HG03460 (cell line): ENCODE measurements around the gene RAD18.

Experiments used
- ATAC-seq: cut with Tn5 transposase; IDR thresholded peaks from one replicate; pipeline ENCODE4 v1.9.1; 2021; ENCODE audit not compliant: unreplicated experiment

Gene RAD18

DNA sequence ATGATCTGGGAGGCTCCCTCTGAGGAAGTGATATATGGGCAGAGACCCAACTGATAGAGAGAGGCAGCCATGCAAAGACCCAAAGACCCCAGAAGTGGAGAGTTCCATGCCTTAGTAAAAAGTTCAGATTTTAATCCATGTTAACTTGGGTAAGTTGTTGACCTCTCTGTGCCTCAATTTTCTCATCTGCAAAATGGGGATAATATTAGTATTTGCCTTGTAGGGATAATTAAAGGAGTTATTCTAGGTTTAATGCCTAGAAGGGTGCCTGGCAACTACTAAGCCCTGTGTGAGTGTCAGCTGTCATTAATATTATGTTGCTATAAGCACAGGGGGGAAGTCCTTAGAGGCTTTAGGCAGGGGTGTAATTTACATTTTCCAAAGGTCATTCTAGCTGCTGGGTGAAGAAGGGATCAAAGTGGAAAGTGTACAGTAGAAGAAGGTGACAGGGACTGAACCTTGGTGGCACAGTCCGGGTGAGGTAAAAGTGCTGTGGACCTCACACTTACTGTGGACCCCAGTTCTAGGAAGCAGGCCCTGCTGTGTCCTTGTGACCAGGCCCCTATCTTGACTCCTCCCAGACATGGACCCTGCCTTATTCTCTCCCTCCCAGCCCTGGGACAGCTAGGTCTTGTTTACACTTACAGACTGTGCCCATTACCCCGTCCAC, 3.0 kb upstream of the RAD18 start:
- ATAC-seq = no peak

- no peak for ATAC-seq
These were observed 1.4 kb upstream of the RAD18 start for GRCh38 chr3:8964436-8965370.

GRCh38 chr3:8962226-8962861, 928 bp downstream of the RAD18 start:
- ATAC-seq = no peak

DNA sequence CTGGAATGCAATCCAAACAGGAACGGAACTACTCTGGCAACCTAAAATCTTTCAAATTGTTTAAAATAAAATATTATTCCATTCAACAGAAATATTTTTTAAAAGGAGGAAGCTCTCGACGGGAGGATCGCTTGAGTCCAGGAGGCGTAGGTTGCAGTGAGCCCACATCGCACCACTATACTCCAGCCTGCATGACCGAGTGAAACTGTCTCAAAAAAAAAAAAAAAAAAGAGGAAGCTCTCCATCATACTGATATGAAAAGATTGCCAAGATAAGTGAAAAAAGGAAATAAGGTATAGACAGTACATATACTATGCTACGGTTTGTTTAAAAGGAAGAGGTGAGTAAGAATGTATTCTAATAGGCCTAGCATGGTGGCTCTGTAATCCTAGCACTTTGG, 3.6 kb downstream of the RAD18 start:
- no peak for ATAC-seq

GRCh38 chr3:8954938-8955763, 8.1 kb downstream of the RAD18 start:
- peak; percentile 83 for ATAC-seq

- no peak for ATAC-seq
These were observed 10.0 kb downstream of the RAD18 start for GRCh38 chr3:8953313-8953712.

DNA sequence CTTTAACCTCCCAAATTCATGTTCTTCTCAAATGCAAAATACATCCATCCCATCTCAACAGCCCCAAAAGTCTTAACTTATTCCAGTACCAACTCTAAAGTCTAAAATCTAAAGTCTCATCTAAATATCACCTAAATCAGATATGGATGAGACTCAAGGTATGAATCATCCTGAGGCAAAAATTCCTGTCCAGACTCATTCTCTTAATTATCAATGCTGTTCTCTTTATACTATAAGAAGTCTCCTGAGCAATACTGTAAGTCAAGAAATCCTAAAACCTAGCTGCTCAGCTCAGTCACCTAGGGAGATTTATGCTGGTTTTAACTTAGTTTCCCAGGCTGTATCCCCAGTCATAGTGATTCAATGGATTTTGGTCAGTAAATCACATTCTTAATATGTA, 11.1 kb downstream of the RAD18 start:
- no peak for ATAC-seq

- ATAC-seq = no peak
These were observed 17.2 kb downstream of the RAD18 start for GRCh38 chr3:8945890-8946600.

DNA sequence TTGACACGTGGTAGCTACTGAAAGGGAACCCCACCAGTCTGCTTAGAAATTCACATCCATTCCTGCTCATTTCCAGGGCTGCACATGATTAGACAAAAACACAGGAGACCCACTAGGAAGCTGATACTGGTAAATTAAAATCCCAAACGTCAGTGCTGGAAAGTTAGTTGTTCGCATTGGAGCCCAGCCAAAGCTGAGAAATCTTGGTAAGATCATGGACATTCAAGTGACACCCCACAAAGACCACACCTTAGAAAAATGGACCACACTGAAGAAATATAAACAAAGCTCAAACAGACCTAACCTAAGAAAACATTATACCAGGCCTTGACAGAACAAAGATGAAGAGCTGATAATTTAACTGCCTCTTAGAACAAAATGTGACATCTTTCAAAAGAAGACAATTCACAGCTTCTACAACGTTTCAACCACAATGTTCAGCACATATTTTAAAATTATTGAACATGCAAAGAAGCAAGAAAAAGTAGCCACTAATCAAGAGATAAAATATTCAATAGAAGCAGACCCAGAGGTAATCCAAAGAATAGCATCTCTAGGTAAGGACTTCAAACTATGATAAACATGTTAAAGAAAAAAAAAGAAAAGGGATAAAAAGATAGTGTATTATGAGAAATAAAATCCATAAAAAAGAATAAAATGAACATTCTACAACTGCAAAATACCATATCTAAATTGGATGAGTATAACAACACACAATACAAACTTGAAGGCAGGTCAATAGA, 20.4 kb downstream of the RAD18 start:
- ATAC-seq = no peak

GRCh38 chr3:8942115-8942514, 21.2 kb downstream of the RAD18 start:
- ATAC-seq = no peak

DNA sequence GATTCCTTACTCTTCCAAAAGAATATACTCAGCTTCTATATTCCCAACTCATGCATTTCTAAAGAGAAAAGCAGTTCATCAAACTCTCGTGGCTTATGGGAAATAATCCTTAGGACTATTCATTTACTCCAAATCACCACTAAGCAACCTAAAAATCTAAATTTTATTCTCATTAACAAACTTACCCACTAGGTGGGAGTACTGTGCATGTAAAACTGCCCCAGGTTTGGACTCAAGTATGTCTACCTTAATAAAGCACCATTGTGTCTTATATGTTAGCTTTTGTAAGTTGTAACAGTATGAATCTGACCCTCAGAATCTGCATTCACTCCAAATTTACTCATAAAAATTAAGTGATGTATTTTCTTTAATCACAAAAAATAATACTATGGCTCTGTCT, 25.3 kb downstream of the RAD18 start:
- no peak for ATAC-seq

- no peak for ATAC-seq
These were observed 25.9 kb downstream of the RAD18 start for GRCh38 chr3:8937064-8938020.

GRCh38 chr3:8932507-8932906, 30.8 kb downstream of the RAD18 start:
- no peak for ATAC-seq

DNA sequence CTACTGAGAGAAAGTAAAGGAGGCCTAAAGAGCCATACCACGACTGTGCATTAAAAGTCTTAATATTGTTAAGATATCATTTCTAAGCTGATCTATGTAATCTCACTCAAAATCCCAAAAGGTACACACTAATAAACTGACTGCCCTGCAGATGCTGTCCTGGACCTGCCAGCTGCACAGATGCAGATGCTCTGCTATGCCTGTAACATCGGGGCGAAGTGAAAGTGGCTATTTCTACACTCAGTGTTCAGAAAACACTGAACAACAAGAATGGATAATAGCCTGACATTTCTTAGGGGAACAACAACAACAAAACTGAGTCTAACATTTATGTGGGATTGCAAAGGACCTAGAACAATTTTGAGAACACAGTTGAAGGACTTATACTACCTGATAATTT, 31.9 kb downstream of the RAD18 start:
- ATAC-seq = no peak

GRCh38 chr3:8929860-8930259, 33.4 kb downstream of the RAD18 start:
- ATAC-seq = no peak

DNA sequence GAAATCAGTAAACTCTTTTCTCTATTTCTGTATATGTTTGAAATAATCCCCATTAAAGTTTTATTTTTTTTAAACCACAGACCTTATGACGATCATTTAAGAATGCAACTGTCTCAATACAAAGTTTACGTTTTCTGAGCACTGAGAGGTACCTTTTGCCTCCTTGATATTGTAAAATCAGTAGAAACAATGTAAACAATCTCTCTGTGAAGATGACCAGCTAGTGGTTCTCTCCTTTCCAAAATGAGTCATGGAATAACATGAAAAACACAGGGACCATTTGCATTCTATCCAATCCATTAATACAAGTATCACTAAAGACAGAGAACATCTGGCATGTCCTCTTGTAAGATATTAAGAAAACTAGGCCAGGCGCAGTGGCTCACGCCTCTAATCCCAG, 48.8 kb downstream of the RAD18 start:
- no peak for ATAC-seq

DNA sequence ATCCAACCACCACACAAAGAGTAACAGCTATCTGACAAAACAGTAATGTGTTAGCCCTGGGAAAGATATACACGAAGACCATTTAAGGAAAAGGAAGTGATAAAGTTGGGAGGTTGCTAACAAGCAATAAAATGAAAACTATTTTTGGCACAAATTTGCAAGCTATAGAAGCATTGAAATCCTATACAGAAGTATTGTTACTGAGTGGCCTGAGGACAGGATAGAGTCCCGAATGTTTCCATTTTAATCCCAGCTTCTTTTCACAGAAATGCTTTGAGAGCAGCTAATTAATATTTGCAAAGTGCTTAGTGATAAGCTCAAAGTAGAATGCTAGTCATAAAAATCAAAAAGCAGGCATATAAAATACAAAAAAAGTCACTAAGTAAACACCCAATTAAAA, 51.5 kb downstream of the RAD18 start:
- ATAC-seq = no peak

DNA sequence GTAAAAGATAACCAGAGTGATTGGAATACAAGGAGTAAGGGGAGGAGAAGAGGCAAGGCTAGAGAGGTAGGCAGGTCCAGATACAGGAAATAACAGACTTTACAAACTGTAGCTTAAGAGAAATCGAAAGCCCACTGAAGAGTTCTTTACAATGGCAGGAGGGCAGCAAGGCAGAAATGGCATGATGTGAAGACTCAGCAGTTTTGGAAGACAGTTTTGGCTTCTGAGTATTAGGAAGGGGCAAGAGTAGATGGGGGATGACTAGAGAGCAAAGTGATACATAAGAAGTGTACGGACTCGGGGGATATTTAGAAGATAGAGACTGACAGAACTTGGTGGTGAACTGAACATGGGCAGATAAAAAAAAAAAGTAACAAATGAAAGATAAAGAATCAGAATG, 54.1 kb downstream of the RAD18 start:
- ATAC-seq = no peak

- no peak for ATAC-seq
These were observed 60.1 kb downstream of the RAD18 start for GRCh38 chr3:8903191-8903590.
